ENCODE measurements around the gene RASSF6.

The RASSF6 gene

GRCh38 chr4:73573794-73574528, 46.3 kb downstream of the RASSF6 start:
- DNase-seq: peak; percentile 85

DNA sequence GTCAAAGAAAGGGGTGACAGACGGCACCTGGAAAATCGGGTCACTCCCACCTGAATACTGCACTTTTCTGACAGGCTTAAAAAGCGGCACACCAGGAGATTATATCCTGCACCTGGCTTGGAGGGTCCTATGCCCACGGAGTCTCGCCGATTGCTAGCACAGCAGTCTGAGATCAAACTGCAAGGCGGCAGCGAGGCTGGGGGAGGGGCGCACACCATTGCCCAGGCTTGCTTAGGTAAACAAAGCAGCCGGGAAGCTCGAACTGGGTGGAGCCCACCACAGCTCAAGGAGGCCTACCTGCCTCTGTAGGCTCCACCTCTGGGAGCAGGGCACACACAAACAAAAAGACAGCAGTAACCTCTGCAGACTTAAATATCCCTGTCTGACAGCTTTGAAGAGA, 69.4 kb downstream of the RASSF6 start:
- DNase-seq: peak; percentile 48

GRCh38 chr4:73544620-73545019, 75.6 kb downstream of the RASSF6 start:
- no peak for DNase-seq

- DNase-seq: no peak
Measured at GRCh38 chr4:73541251-73541650, 79.0 kb downstream of the RASSF6 start.

DNA sequence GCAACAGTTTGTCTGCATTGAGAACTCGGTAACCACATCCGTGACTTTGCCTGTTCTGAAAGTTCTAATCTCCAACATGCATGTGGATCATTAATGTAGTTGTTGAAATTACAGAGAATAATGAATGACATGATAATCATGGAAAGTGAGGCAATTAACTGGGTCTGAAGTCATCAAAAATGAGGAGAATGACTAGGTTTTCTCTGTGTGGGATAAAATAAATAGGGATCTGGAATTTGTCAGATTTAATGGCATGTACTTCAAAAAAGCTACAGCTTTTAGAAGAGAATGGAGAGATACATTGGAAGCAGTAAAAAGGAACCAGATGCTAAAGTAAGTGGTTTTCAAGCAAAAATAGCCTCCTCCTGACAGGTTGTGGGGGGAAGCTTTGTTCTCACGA, 79.4 kb downstream of the RASSF6 start:
- DNase-seq: no peak

DNA sequence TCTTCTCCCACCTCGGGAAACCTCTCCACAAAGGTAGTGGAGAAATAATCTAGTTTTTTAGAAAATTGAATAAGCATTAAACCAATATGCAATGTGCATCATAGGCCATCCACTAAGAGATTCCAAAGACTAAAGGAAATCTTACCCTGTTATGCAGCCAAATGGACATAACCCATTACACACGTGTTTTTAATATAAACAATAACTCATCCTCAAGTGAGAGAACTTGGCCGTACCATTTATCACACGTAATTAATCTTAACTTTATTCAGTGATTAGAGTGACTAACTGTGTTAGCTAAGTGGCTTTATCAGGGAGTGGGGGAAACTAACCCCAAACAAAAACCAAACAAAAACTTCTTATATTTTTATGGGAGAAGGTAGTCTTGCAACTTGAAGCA, 80.8 kb downstream of the RASSF6 start:
- no peak for DNase-seq

DNA sequence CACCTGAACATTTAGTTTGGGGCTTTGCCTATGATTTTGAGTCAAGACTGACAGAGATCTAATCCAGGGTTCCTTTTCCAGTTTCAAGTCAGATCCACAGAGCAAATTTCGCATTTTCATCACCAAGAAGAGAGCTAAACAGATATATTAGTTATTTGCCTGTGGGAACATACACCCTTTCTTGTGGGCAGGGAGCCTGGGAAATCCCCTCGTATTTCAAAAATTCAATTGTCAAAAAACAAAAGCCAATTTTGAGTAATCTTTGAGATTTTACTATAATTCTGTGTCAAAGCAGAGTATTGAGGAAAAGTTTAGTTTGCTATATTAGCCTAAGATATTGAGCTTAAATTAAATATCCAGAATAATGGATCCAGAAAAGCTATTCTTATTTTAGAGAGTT, 82.1 kb downstream of the RASSF6 start:
- no peak for DNase-seq

- no peak for DNase-seq
Measured at GRCh38 chr4:73533515-73534422, 86.5 kb downstream of the RASSF6 start.

DNA sequence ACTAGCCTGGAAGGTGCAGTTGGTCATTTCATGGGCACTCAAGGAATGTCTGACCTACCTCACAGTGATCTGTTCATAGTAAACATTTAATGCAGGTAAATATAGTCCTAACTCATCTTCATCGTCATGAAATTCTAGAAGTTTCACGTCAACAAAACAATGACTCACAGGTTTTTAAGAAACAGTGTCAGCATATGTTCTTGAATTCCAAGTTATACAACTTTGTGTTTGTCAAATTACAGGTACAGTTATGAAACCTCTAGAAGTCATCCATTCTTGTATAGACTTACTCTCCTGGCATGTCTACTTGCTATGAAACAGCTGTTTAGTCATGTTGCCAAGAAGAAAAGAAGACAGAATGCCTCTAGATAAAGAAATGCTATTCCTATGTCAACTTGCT, 92.1 kb downstream of the RASSF6 start:
- DNase-seq: no peak

DNA sequence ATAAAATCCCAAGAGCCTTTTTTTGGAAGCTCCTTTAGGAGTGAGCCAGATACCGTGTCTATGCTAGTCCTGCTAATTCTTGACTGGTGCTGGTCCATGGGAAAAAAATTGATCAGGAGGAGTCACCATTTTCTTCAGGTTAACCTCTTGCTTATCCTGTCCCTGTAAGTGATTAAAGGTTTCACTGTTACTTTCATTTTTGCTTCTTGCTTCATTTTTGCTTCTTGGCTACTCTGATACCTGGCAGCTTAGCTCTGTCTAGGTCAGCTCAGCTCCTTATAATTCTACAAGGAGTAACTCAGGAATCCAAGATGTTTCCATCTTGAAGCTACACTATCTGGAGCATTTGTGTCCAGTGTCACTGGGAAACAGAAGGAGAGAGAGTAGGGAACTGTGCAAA, 93.0 kb downstream of the RASSF6 start:
- no peak for DNase-seq

DNA sequence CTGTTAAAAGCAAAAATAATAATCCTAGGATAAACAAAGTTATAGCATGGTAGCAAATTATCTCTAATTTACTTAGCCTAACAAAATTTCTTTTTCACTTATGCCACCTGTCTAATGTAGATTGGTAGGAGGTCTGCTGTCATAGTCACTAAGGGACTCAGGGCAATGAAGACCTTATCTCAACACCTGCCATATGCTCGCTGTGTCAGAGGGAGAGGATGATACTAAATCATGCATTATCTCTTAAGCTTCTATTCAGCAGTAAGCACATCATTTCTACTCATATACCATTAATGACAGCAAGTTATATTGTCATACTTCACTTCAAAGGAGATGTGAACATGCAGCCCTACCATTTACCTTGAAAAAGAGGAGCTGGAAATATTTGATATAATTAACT, 94.6 kb downstream of the RASSF6 start:
- DNase-seq: no peak

GRCh38 chr4:73523126-73523525, 97.1 kb downstream of the RASSF6 start:
- DNase-seq: peak; percentile 59

All from NCI-H69 (cell line).